Esophagus mucosa (tissue), 1 donor: ENCODE measurements around the gene CEP131. TPM values are rescaled to one million over a fixed set of nuclear protein-coding genes. Genes with fewer than 3 reads are reported as not detected.

Experiments used
- ATAC-seq: fragments of 200-7000 bp; cut with Tn5 transposase; one replicate; pipeline ENCODE4 v1.9.1; 2020
- total RNA-seq: library from RNA; stranded (reverse); gene quantifications from one replicate; pipeline ENCODE4 v1.2.4, GENCODE V29; 2023
- donor health status: DM: yes; HTN: yes; CAD: no.

CEP131 gene
- total RNA-seq, 1 donor from 2014 or later: 2.7 TPM

- no peak for ATAC-seq
These were observed 36.6 kb downstream of the CEP131 start for GRCh38 chr17:81186203-81186602.

- ATAC-seq: no peak
These were observed 38.2 kb downstream of the CEP131 start for GRCh38 chr17:81184555-81184954.

- no peak for ATAC-seq
These were observed 39.0 kb downstream of the CEP131 start for GRCh38 chr17:81183807-81184206.

DNA sequence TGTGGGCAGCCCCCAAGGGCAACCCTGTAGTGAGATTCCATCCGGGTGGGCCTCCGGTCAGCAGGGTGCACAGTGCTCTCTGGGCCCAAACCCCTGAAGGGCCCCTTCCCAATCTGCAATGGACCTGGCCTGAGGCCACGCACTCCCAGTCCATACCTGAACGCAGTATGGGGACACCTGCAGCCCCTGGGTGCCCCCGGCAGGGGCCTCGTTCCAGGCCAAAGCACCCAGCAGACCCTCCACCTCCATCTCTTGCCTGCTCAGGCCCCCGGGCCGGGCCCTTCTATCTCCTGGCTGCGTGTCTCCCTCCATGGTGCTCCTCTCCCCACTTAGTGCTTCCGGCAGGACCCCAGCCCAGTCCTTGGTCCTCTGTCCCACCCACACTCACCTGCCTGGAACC is 39.4 kb downstream of the CEP131 start:
- no peak for ATAC-seq

GRCh38 chr17:81182596-81182995 is 40.2 kb downstream of the CEP131 start:
- no peak for ATAC-seq

DNA sequence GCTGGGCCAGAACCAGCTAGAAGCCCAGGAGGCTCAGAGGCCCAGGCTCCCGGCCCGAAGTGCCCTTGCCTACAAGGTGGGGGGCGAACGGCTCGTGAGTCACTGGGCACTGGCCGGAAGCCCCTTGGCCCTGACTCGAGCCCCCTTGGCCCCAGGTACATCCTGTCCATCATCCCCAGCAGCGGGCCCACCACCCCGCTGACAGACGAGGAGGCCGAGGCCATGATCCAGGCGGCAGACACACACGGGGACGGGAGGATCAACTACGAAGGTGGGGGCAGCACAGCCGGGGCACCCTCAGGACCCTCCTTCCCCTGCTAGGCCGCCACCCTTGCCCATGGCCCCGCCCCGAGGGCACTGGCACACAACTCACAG is 41.0 kb downstream of the CEP131 start:
- no peak for ATAC-seq

GRCh38 chr17:81180836-81181810 is 41.6 kb downstream of the CEP131 start:
- no peak for ATAC-seq

GRCh38 chr17:81179861-81180260 is 42.9 kb downstream of the CEP131 start:
- no peak for ATAC-seq

DNA sequence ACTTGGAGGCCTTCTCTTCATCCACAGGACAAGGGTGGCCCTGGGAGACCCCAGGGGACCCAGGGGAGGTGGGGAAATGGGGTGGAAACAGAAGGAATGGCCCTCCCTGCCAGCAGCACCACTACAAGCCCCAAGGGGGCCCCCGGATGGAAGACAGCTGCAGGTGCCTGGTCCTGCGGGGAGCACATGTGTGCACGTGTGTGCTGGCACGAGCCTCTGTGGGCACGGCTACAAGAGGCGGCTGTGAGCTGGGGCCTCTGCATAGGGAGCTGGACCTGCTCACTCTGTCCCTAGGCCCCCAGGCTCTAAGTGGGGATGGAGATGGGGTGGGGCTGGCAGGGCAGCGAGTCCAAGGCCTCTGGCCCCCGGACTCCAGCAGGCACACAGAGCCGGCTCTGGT is 43.5 kb downstream of the CEP131 start:
- ATAC-seq: no peak

- no peak for ATAC-seq
These were observed 44.4 kb downstream of the CEP131 start for GRCh38 chr17:81178136-81179091.

GRCh38 chr17:81176666-81177065 is 46.1 kb downstream of the CEP131 start:
- ATAC-seq: no peak

GRCh38 chr17:81173762-81174155 is 49.0 kb downstream of the CEP131 start:
- no peak for ATAC-seq

- ATAC-seq: no peak
These were observed 49.6 kb downstream of the CEP131 start for GRCh38 chr17:81173052-81173761.

GRCh38 chr17:81171941-81172340 is 50.8 kb downstream of the CEP131 start:
- no peak for ATAC-seq

DNA sequence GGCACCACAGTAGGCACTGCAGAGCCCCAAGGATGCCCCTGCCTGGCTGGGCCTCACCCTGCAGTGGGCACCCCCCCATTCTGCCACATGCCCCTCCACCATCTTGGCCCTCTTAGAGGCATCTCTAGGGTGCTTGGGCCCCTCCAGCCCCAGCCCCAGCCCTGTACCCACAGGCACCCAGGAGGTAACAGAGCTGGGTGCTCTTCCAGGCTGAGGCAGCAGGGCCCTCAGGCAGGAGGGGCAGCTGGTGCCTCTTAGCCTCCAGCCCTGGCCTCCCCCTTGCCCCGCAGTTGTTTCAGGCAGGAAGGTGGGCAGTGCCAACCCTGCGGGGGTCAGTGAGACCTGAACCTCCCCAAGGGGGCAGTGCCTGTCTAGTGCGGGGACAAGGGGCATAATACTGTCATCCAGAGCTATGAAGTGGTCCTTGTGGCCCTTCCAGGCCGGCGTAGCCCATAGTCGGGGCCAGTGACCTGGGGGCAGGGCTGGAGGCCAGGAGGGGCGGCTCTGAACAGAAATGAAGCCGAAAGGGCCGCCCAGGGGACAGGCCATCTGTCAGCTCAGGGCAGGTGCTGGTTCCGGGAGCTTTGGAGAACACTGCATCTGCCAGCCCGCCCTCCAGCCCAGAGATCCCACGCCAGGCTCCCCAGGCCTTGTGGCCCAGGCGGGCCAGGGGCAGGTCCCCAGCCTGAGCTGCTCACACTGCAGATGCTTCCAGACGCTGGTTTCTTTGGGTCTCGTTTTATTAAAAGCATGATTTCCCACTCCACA is 51.9 kb downstream of the CEP131 start:
- no peak for ATAC-seq

DNA sequence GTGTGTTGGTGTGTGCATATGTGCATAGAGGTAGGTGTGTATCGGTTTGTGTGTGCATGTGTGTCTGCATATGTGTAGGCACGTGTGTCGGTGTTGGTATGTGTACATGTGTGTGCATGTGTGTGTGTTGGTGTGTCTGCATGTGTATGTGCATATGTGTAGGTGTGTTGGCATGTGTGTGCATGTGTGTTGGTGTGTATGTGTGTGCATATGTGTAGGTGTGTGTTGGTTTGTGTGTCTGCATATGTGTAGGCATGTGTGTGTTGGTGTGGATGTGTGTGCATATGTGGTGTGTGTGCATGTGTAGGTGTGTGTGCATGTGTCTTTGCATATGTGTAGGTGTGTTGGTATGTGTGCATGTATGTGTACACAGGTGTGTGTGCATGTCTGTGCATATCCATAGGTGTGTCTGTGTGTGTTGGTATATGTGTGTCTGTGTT is 52.9 kb downstream of the CEP131 start:
- no peak for ATAC-seq

DNA sequence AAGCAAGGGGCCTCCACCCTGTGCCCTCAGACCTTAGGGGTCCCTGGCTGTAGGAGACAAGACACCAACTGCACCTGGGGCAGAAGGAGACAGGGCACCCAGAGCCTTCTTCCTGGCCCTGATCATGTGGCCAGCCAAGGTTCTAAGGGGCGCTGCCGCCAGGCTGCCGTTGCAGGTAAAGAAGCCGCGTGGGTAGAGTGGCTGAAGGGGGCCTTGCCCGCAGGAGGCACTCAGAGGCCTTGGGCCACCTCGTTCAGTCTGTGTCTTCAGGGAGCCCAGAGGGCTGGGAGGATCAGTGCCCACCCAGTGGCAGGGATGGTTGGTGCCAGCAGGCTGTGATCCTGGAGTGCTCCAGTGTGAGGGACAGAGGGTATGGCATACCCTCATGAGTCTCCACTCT is 55.1 kb downstream of the CEP131 start:
- no peak for ATAC-seq

DNA sequence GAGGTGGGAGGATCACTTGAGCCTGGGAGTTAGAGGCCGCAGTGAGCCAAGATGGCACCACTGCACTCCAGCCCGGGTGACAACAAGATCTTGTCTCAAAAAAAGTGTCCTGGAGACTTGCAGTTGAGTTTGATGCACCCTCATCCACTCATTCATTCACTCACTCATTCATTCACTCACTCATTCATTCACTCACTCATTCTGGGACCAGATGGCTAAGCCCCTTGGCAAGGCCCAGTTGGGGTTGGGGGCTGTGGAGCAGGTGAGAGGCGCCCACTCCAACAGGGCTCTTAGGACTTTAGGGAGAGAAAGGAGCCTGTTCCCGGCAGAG is 55.6 kb downstream of the CEP131 start:
- ATAC-seq: no peak

DNA sequence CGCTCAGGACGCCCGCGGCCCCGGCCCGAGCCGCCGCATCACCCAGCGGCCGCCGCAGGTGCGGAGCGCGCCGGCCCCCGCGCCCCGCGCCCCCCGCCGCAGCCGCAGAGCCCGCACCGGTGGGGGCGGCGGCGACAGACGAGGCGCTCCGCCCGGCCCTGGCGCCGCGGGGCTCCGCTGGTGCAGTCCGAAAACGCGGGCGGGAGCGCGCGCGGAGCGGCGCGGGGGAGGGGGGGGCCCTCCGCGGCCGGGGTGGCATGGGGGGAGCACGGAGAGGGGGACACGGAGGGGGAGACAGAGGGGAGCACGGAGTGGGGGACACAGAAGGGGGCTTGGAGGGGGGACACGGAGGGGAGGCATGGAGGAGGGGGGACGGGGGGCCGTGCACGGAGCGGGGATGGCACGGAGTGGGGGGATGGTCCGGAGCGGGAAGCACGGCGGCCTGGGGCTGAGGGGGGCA is 56.7 kb downstream of the CEP131 start, which contains the start of gene AATK:
Gene AATK (minus strand): TSS at position 189 of the 460 bp plus-strand sequence. CDS start 229 bp downstream, outside the sequence.
- no peak for ATAC-seq

- ATAC-seq: no peak
These were observed 57.3 kb downstream of the CEP131 start, which contains the start of gene PVALEF for GRCh38 chr17:81165246-81166032. Gene PVALEF, plus strand, starts transcription at chr17:81165507. Its CDS starts 15,720 bp downstream, at chr17:81181227.
